ENCODE data around the gene DCAF4L1. TPM values are rescaled to one million over a fixed set of nuclear protein-coding genes. Genes with fewer than 3 reads are reported as not detected.

DCAF4L1 gene
- total RNA-seq, 1 donor from 2014 or later, result 0.13 TPM

GRCh38 chr4:41976775-41977516 is 4.6 kb upstream of the DCAF4L1 start:
- Histone ChIP-seq H3K36me3 (ENCODE audit: control insufficient read depth, insufficient read depth, low read length) (no peaks in the 10 kb centered on the region), H3K27me3 (ENCODE audit: control insufficient read depth, insufficient read depth, low read length) (no peaks in the 10 kb centered on the region), H3K4me3 (ENCODE audit: low read depth, low read length) (no peak overlapping the region)
- DNase-seq (ENCODE audit: low read depth), result no peak
- TF ChIP-seq, protein P1, sequence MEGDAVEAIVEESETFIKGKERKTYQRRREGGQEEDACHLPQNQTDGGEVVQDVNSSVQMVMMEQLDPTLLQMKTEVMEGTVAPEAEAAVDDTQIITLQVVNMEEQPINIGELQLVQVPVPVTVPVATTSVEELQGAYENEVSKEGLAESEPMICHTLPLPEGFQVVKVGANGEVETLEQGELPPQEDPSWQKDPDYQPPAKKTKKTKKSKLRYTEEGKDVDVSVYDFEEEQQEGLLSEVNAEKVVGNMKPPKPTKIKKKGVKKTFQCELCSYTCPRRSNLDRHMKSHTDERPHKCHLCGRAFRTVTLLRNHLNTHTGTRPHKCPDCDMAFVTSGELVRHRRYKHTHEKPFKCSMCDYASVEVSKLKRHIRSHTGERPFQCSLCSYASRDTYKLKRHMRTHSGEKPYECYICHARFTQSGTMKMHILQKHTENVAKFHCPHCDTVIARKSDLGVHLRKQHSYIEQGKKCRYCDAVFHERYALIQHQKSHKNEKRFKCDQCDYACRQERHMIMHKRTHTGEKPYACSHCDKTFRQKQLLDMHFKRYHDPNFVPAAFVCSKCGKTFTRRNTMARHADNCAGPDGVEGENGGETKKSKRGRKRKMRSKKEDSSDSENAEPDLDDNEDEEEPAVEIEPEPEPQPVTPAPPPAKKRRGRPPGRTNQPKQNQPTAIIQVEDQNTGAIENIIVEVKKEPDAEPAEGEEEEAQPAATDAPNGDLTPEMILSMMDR (IDR thresholded peaks at IDR 0.05; ENCODE audit: insufficient read depth, low read length, poor library complexity, severe bottlenecking), result no peak

- DNase-seq (ENCODE audit: low read depth), result no peak
These were observed 3.8 kb upstream of the DCAF4L1 start for GRCh38 chr4:41977709-41978108.

DNA sequence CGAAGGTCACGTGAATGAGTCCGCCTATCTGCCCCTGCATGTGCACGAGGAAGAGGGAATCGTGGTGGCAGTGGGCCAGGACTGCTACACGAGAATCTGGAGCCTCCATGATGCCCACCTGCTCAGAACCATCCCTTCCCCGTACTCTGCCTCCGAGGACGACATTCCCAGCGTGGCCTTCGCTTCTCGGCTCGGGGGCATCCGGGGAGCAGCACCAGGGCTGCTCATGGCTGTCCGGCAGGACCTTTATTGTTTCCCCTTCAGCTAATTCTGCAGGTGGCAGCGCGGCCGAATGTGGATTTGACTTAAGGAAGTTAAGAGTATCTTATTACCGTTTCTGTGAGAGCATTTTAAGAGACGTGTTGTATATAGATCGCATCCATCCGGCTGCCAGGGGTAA is 1.2 kb downstream of the DCAF4L1 start:
- Histone ChIP-seq H3K36me3 (ENCODE audit: control insufficient read depth, insufficient read depth, low read length) (no peaks in the 10 kb centered on the region), H3K27me3 (ENCODE audit: control insufficient read depth, insufficient read depth, low read length) (no peaks in the 10 kb centered on the region), H3K4me3 (ENCODE audit: low read depth, low read length) (no peak overlapping the region)
- TF ChIP-seq, protein P1 (IDR thresholded peaks at IDR 0.05; ENCODE audit: insufficient read depth, low read length, poor library complexity, severe bottlenecking), result no peak
- DNase-seq (ENCODE audit: low read depth), result no peak

More at GRCh38 chr4:41977709-41978108, 3.8 kb upstream of the DCAF4L1 start:
- Histone ChIP-seq H3K27me3 (ENCODE audit: control insufficient read depth, insufficient read depth, low read length) (no peaks in the 10 kb centered on the region), H3K4me3 (ENCODE audit: low read depth, low read length) (no peak overlapping the region), H3K36me3 (ENCODE audit: control insufficient read depth, insufficient read depth, low read length) (no peaks in the 10 kb centered on the region)
- TF ChIP-seq, protein P1 (IDR thresholded peaks at IDR 0.05; ENCODE audit: insufficient read depth, low read length, poor library complexity, severe bottlenecking), result no peak

- no peaks in the 10 kb centered on the region for H3K27me3 ChIP-seq (ENCODE audit: control insufficient read depth, insufficient read depth, low read length)
- H3K4me3 ChIP-seq (ENCODE audit: low read depth, low read length), result no peak overlapping the region
- no peak for DNase-seq (ENCODE audit: low read depth)
- TF ChIP-seq, protein P1 (IDR thresholded peaks at IDR 0.05; ENCODE audit: insufficient read depth, low read length, poor library complexity, severe bottlenecking), result no peak
- H3K36me3 ChIP-seq (ENCODE audit: control insufficient read depth, insufficient read depth, low read length), result no peaks in the 10 kb centered on the region
These were observed 3.6 kb downstream of the DCAF4L1 start for GRCh38 chr4:41985151-41985550.

- Histone ChIP-seq H3K4me3 (ENCODE audit: low read depth, low read length) (peak overlapping the region; percentile 86), H3K36me3 (ENCODE audit: control insufficient read depth, insufficient read depth, low read length) (no peaks in the 10 kb centered on the region), H3K27me3 (ENCODE audit: control insufficient read depth, insufficient read depth, low read length) (no peaks in the 10 kb centered on the region)
- TF ChIP-seq, protein P1 (IDR thresholded peaks at IDR 0.05; ENCODE audit: insufficient read depth, low read length, poor library complexity, severe bottlenecking), result no peak
- no peak for DNase-seq (ENCODE audit: low read depth)
These were observed 8.4 kb downstream of the DCAF4L1 start for GRCh38 chr4:41989994-41990364.
